BJ (cell line): ENCODE results near the gene FGD5. TPM values are rescaled to one million over a fixed set of nuclear protein-coding genes. Genes with fewer than 3 reads are reported as not detected.

ENCODE experiments used
- CTCF ChIA-PET: fragments of 350-600 bp; formaldehyde crosslinking; extraction: SDS; loops from one replicate; lab custom pipeline; 2021; ENCODE audit warnings: antibody characterized with exemption, inconsistent platforms; lab: Yijun Ruan, JAX
- POLR2A ChIA-PET: fragments of 300-600 bp; sonication (Branson Sonifier 250); formaldehyde crosslinking; extraction: SDS; loops from one replicate; lab custom pipeline; 2021; ENCODE audit warnings: antibody characterized with exemption; lab: Charles Lee
- DNase-seq: peaks from one replicate; pipeline ENCODE4 v3.0.0-alpha.2; 2011; ENCODE audit warnings: low read depth
- H3K27me3 ChIP-seq: 2 replicates; pipeline ENCODE4 v1.6.0; 2011; ENCODE audit warnings: low read length; ENCODE audit not compliant: control insufficient read depth, insufficient read depth
- H3K36me3 ChIP-seq: 2 replicates; pipeline ENCODE4 v1.5.1; 2011; ENCODE audit warnings: low read length; ENCODE audit not compliant: control insufficient read depth, insufficient read depth
- H3K4me3 ChIP-seq: 2 replicates; pipeline ENCODE4 v1.5.1; 2011; ENCODE audit warnings: low read depth, mild to moderate bottlenecking, control low read depth, low read length
- CTCF ChIP-seq: IDR thresholded peaks from 2 replicates; pipeline ENCODE4 v1.5.1; 2011; ENCODE audit warnings: low read depth, mild to moderate bottlenecking, control low read depth, inconsistent platforms, low read length, moderate library complexity; ENCODE audit not compliant: insufficient read depth
- polyA plus RNA-seq: library from polyadenylated mRNA; depleted of rRNA; stranded (reverse); fragments of >200 nt; gene quantifications from 2 replicates; pipeline ENCODE4 v1.2.3, GENCODE V29; 2011

FGD5 gene
- polyA plus RNA-seq, 1 experiment: not detected

GRCh38 chr3:14785207-14786155, 33.3 kb upstream of the FGD5 start:
- CTCF ChIA-PET: no interaction called here
- TF ChIP-seq CTCF: no peak
- POLR2A ChIA-PET: no interaction called here
- Histone ChIP-seq H3K27me3 (no peaks in the 10 kb centered on the region; the same call in 1 of the 2 replicates), H3K36me3 (no peaks in the 10 kb centered on the region), H3K4me3 (no peak overlapping the region)
- no peak for DNase-seq

GRCh38 chr3:14786369-14786768, 32.4 kb upstream of the FGD5 start:
- POLR2A ChIA-PET: no interaction called here
- DNase-seq: no peak
- no peak overlapping the region for H3K4me3 ChIP-seq
- no peaks in the 10 kb centered on the region; the same call in 1 of the 2 replicates for H3K27me3 ChIP-seq
- TF ChIP-seq CTCF: no peak
- CTCF ChIA-PET: no interaction called here
- no peaks in the 10 kb centered on the region for H3K36me3 ChIP-seq

GRCh38 chr3:14787630-14788029, 31.1 kb upstream of the FGD5 start:
- H3K4me3 ChIP-seq: no peak overlapping the region
- ChIA-PET CTCF (no interaction called here), POLR2A (no interaction called here)
- no peak for DNase-seq
- no peaks in the 10 kb centered on the region; the same call in none of the 2 replicates for H3K27me3 ChIP-seq
- no peak for TF ChIP-seq CTCF
- H3K36me3 ChIP-seq: no peaks in the 10 kb centered on the region

GRCh38 chr3:14788644-14789043, 30.1 kb upstream of the FGD5 start:
- Histone ChIP-seq H3K4me3 (no peak overlapping the region), H3K36me3 (no peaks in the 10 kb centered on the region), H3K27me3 (no peaks in the 10 kb centered on the region; the same call in none of the 2 replicates)
- POLR2A ChIA-PET: no interaction called here
- CTCF ChIA-PET: no interaction called here
- no peak for TF ChIP-seq CTCF
- no peak for DNase-seq

GRCh38 chr3:14789221-14789620, 29.5 kb upstream of the FGD5 start:
- POLR2A ChIA-PET: no interaction called here
- no peak for DNase-seq
- TF ChIP-seq CTCF: no peak
- Histone ChIP-seq H3K36me3 (no peaks in the 10 kb centered on the region), H3K27me3 (no peaks in the 10 kb centered on the region; the same call in none of the 2 replicates), H3K4me3 (no peak overlapping the region)
- CTCF ChIA-PET: no interaction called here
